ENCODE results near the gene LRRFIP2. TPM values are rescaled to one million over a fixed set of nuclear protein-coding genes. Genes with fewer than 3 reads are reported as not detected.

LRRFIP2 gene
- total and polyA plus RNA-seq, 2 of the 8 experiments (the other 6 are each of a cell fraction or from before 2014, with no cell fraction given), result 8.8 to 25.6 TPM

- TF ChIP-seq KDM5A (IDR thresholded peaks at IDR 0.05; ENCODE audit: low read length), result no peak
- TF ChIP-seq MAX (IDR thresholded peaks at IDR 0.05), result no peak
- no peak for TF ChIP-seq RBBP5 (IDR thresholded peaks at IDR 0.05; ENCODE audit: borderline replicate concordance, low read depth, low read length)
Measured at GRCh38 chr3:37148208-37148607, 26.2 kb downstream of the LRRFIP2 start (continued).
